MM.1S (cell line): ENCODE data around the gene C2CD2.

Experiments used
- CTCF ChIP-seq: fragments of 300-600 bp; sonication (generic); IDR thresholded peaks from 2 replicates; pipeline ENCODE4 v1.5.1; 2016; ENCODE audit warnings: antibody characterized with exemption, low read length, mixed read lengths
- EZH2 ChIP-seq: fragments of 300-600 bp; sonication (generic); optimal IDR thresholded peaks from 2 replicates; pipeline ENCODE3; 2017; ENCODE audit warnings: low read depth, mild to moderate bottlenecking, antibody characterized with exemption, low read length, mixed read lengths
- EZH2phosphoT487 ChIP-seq: fragments of 300-600 bp; sonication (generic); IDR thresholded peaks from 2 replicates; pipeline ENCODE4 v1.6.1; 2018; ENCODE audit warnings: antibody characterized with exemption, low read length

GRCh38 chr21:41921021-41921420 is 32.8 kb downstream of the C2CD2 start:
- TF ChIP-seq CTCF: no peak
- no peak for TF ChIP-seq EZH2
- TF ChIP-seq EZH2phosphoT487: no peak
